A549 (cell line): ENCODE results near the gene YBX2.

Source experiments
- CBX2 ChIP-seq: fragments of 200-600 bp; sonication (generic); IDR thresholded peaks from 2 replicates; pipeline ENCODE4 v1.6.1; 2016; ENCODE audit warnings: low read depth, mild to moderate bottlenecking, borderline replicate concordance
- CEBPB ChIP-seq, 2 experiments: fragments of >200 bp in 1 of 2; sonication (Bioruptor Twin) in 1 of 2; formaldehyde crosslinking in 1 of 2; IDR thresholded peaks; 2 replicates each; pipeline ENCODE4 v1.6.1; 2012 to 2016
- CHD4 ChIP-seq: fragments of 200-600 bp; sonication (generic); IDR thresholded peaks from 2 replicates; pipeline ENCODE4 v1.6.1; 2016; ENCODE audit warnings: antibody characterized with exemption, mild to moderate bottlenecking, borderline replicate concordance
- CTCF ChIP-seq: fragments of >200 bp; sonication (Bioruptor Twin); formaldehyde crosslinking; IDR thresholded peaks from 3 replicates; pipeline ENCODE4 v1.5.1; 2016
- EP300 ChIP-seq, 2 experiments: fragments of >200 bp; sonication (Bioruptor Twin); formaldehyde crosslinking; IDR thresholded peaks; 2 replicates in 1 of 2; 3 replicates in 1 of 2; pipeline ENCODE4 v1.6.1; 2016 to 2017
- HDAC2 ChIP-seq: fragments of 200-600 bp; sonication (generic); IDR thresholded peaks from 2 replicates; pipeline ENCODE4 v1.6.1; 2016
- MAX ChIP-seq: IDR thresholded peaks from 2 replicates; pipeline ENCODE4 v1.6.1; 2012
- NR3C1 ChIP-seq: fragments of >200 bp; sonication (Bioruptor Twin); formaldehyde crosslinking; IDR thresholded peaks from 3 replicates; pipeline ENCODE4 v1.6.1; 2017
- POLR2A ChIP-seq: IDR thresholded peaks from 2 replicates; pipeline ENCODE4 v1.6.1; 2012; ENCODE audit warnings: mild to moderate bottlenecking, low read length
- RAD21 ChIP-seq, 2 experiments: fragments of >200 bp in 1 of 2; sonication (Bioruptor Twin) in 1 of 2; formaldehyde crosslinking in 1 of 2; IDR thresholded peaks in 1 of 2; conservative IDR thresholded peaks in 1 of 2; 2 replicates in 1 of 2; 3 replicates in 1 of 2; pipeline ENCODE4 v1.6.1; 2012 to 2018; ENCODE audit warnings: inconsistent platforms in 1 of 2
- REST ChIP-seq: fragments of 200-600 bp; sonication (generic); IDR thresholded peaks from 2 replicates; pipeline ENCODE4 v1.6.1; 2016; ENCODE audit warnings: antibody characterized with exemption, mild to moderate bottlenecking, moderate library complexity
- RFX5 ChIP-seq: fragments of 450-650 bp; IDR thresholded peaks from 2 replicates; pipeline ENCODE4 v1.7.1; 2014; ENCODE audit warnings: antibody characterized with exemption, mild to moderate bottlenecking, moderate library complexity
- RNF2 ChIP-seq: fragments of 200-600 bp; sonication (generic); IDR thresholded peaks from 2 replicates; pipeline ENCODE4 v1.6.1; 2016; ENCODE audit warnings: low read depth, mild to moderate bottlenecking, antibody characterized with exemption, moderate library complexity, borderline replicate concordance
- SMC3 ChIP-seq: fragments of >200 bp; sonication (Bioruptor Twin); formaldehyde crosslinking; IDR thresholded peaks from 3 replicates; pipeline ENCODE4 v1.6.1; 2018; ENCODE audit warnings: inconsistent platforms

- TF ChIP-seq CHD4 (no peak), CTCF (no peak), RFX5 (no peak), REST (no peak), POLR2A (no peak), CBX2 (no peak), RNF2 (no peak), RAD21 (conservative IDR thresholded peaks at IDR 0.05 in 1 of 2, IDR thresholded peaks at IDR 0.05 in 1 of 2) (no peak), MAX (no peak), CEBPB (IDR thresholded peaks at IDR 0.05) (no peak), NR3C1 (no peak), EP300 (IDR thresholded peaks at IDR 0.05) (no peak), HDAC2 (no peak), SMC3 (no peak)
Measured at GRCh38 chr17:7260151-7260550, 34.3 kb downstream of the YBX2 start.
